Retina (tissue), 1 donor: Measurements from ENCODE around the gene TMEM59.

Experiments
- DNase-seq: peaks from one replicate; pipeline ENCODE4 v3.0.0-alpha.2; 2016

The TMEM59 gene

GRCh38 chr1:53981220-53981619 is 71.8 kb downstream of the TMEM59 start:
- no peak for DNase-seq

GRCh38 chr1:53979712-53980450 is 73.1 kb downstream of the TMEM59 start:
- DNase-seq, result peak; percentile 40
